CD4-positive, CD25-positive, alpha-beta regulatory T cell (primary cell): ENCODE measurements around the gene PREB. TPM values are rescaled to one million over a fixed set of nuclear protein-coding genes. Genes with fewer than 3 reads are reported as not detected.

Source experiments
- polyA plus RNA-seq, 4 donors: library from polyadenylated mRNA; unstranded; fragments of 300-500 nt; fragmentation: Illumina TruSeq; gene quantifications; one replicate each; pipeline ENCODE4 v1.2.3, GENCODE V29; 2021
- total RNA-seq: library from RNA; stranded (reverse); gene quantifications from one replicate; pipeline ENCODE4 v1.2.3, GENCODE V29; 2022

Gene PREB
- total and polyA plus RNA-seq, 5 donors from 2014 or later = 22.3 to 90.7 (median 69.3) TPM

Other genes with a start within 250 kb of the PREB start
- 1.7 TPM for gene MAPRE3, start 164.0 kb downstream of the PREB start, total RNA-seq
- under 1 TPM; 0.38 to 0.92 (median 0.63) TPM for gene MAPRE3, start 164.0 kb downstream of the PREB start, polyA plus RNA-seq
- gene TMEM214, start 101.7 kb downstream of the PREB start, total RNA-seq = 43.3 TPM
- gene TMEM214, start 101.7 kb downstream of the PREB start, polyA plus RNA-seq = 10 to 100 TPM; 17.6 to 21.9 (median 20.3) TPM
- 9.5 TPM for gene AGBL5, start 83.0 kb downstream of the PREB start, total RNA-seq
- gene AGBL5, start 83.0 kb downstream of the PREB start, polyA plus RNA-seq = 10 to 100 TPM in 1 of 4 donors, 1 to 10 TPM in 3; 8.9 to 11.3 (median 9.2) TPM
- 279 TPM for gene OST4, start 63.0 kb downstream of the PREB start, total RNA-seq
- 1,000 to 10,000 TPM in 1 of 4 donors, 100 to 1,000 TPM in 3; 827 to 1,033 (median 916) TPM for gene OST4, start 63.0 kb downstream of the PREB start, polyA plus RNA-seq
- 0.22 TPM for gene EMILIN1, start 56.0 kb downstream of the PREB start, total RNA-seq
- 1 to 10 TPM in 2 of 4 donors, under 1 TPM in 2; 0.33 to 1.5 (median 0.94) TPM for gene EMILIN1, start 56.0 kb downstream of the PREB start, polyA plus RNA-seq
- 5.3 TPM for gene KHK, start 47.9 kb downstream of the PREB start, total RNA-seq
- gene KHK, start 47.9 kb downstream of the PREB start, polyA plus RNA-seq = 1 to 10 TPM; 3.4 to 6.6 (median 6.0) TPM
- gene CGREF1, start 15.5 kb downstream of the PREB start, total RNA-seq = not detected
- gene CGREF1, start 15.5 kb downstream of the PREB start, polyA plus RNA-seq = under 1 TPM in 1 of 4 donors, not detected in 3; 0.20 TPM
- 0.89 TPM for gene ABHD1, start 10.8 kb downstream of the PREB start, total RNA-seq
- gene ABHD1, start 10.8 kb downstream of the PREB start, polyA plus RNA-seq = 1 to 10 TPM in 2 of 4 donors, under 1 TPM in 2; 0.21 to 1.7 (median 0.98) TPM
- not detected for gene PRR30, start 4.8 kb upstream of the PREB start, total RNA-seq
- gene PRR30, start 4.8 kb upstream of the PREB start, polyA plus RNA-seq = not detected
- not detected for gene TCF23, start 14.4 kb upstream of the PREB start, total RNA-seq
- gene TCF23, start 14.4 kb upstream of the PREB start, polyA plus RNA-seq = not detected
- gene ATRAID, start 77.4 kb upstream of the PREB start, total RNA-seq = 77.3 TPM
- gene ATRAID, start 77.4 kb upstream of the PREB start, polyA plus RNA-seq = 100 to 1,000 TPM; 338 to 375 (median 359) TPM
- 154 TPM for gene SLC5A6, start 77.6 kb upstream of the PREB start, total RNA-seq
- 10 to 100 TPM; 15.5 to 18.5 (median 17.0) TPM for gene SLC5A6, start 77.6 kb upstream of the PREB start, polyA plus RNA-seq
- 27.4 TPM for gene CAD, start 82.7 kb upstream of the PREB start, total RNA-seq
- 10 to 100 TPM; 12.2 to 18.4 (median 13.8) TPM for gene CAD, start 82.7 kb upstream of the PREB start, polyA plus RNA-seq
- 0.10 TPM for gene SLC30A3, start 128.4 kb upstream of the PREB start, total RNA-seq
- gene SLC30A3, start 128.4 kb upstream of the PREB start, polyA plus RNA-seq = under 1 TPM in 1 of 4 donors, not detected in 3; 0.05 TPM
- not detected for gene DNAJC5G, start 140.8 kb upstream of the PREB start, total RNA-seq
- not detected for gene DNAJC5G, start 140.8 kb upstream of the PREB start, polyA plus RNA-seq
- gene TRIM54, start 147.8 kb upstream of the PREB start, total RNA-seq = not detected
- under 1 TPM in 1 of 4 donors, not detected in 3; 0.10 TPM for gene TRIM54, start 147.8 kb upstream of the PREB start, polyA plus RNA-seq
- 2.2 TPM for gene UCN, start 173.8 kb upstream of the PREB start, total RNA-seq
- gene UCN, start 173.8 kb upstream of the PREB start, polyA plus RNA-seq = under 1 TPM in 3 of 4 donors, not detected in 1; 0.24 to 0.79 (median 0.32) TPM
- 56.7 TPM for gene MPV17, start 188.5 kb upstream of the PREB start, total RNA-seq
- gene MPV17, start 188.5 kb upstream of the PREB start, polyA plus RNA-seq = 100 to 1,000 TPM; 124 to 166 (median 133) TPM
- gene GTF3C2, start 222.1 kb upstream of the PREB start, total RNA-seq = 52.8 TPM
- 10 to 100 TPM; 27.5 to 45.8 (median 35.3) TPM for gene GTF3C2, start 222.1 kb upstream of the PREB start, polyA plus RNA-seq
- gene EIF2B4, start 235.7 kb upstream of the PREB start, total RNA-seq = 33.2 TPM
- gene EIF2B4, start 235.7 kb upstream of the PREB start, polyA plus RNA-seq = 10 to 100 TPM; 27.3 to 38.8 (median 34.5) TPM
- 85.5 TPM for gene SNX17, start 236.0 kb upstream of the PREB start, total RNA-seq
- 100 to 1,000 TPM; 224 to 262 (median 243) TPM for gene SNX17, start 236.0 kb upstream of the PREB start, polyA plus RNA-seq
- gene ZNF513, start 246.1 kb upstream of the PREB start, total RNA-seq = 20.9 TPM
- 1 to 10 TPM; 1.4 to 4.9 (median 3.5) TPM for gene ZNF513, start 246.1 kb upstream of the PREB start, polyA plus RNA-seq